ENCODE results near the gene PRKAG2.

GRCh38 chr7:151735851-151736402, 141.0 kb downstream of the PRKAG2 start:
- TF ChIP-seq CTCF (IDR thresholded peaks at IDR 0.05; ENCODE audit: low read length) (no peak), EZH2 (IDR thresholded peaks at IDR 0.05; ENCODE audit: borderline replicate concordance, low read length) (no peak)

Data from OCI-LY1 (cell line).